ENCODE results near the gene FAAP24.
"Not testable (repeated sequence)": the region's sequence is repeated elsewhere in the genome, so short reads cannot be mapped to it uniquely, and the experiment has no call there.

DNA sequence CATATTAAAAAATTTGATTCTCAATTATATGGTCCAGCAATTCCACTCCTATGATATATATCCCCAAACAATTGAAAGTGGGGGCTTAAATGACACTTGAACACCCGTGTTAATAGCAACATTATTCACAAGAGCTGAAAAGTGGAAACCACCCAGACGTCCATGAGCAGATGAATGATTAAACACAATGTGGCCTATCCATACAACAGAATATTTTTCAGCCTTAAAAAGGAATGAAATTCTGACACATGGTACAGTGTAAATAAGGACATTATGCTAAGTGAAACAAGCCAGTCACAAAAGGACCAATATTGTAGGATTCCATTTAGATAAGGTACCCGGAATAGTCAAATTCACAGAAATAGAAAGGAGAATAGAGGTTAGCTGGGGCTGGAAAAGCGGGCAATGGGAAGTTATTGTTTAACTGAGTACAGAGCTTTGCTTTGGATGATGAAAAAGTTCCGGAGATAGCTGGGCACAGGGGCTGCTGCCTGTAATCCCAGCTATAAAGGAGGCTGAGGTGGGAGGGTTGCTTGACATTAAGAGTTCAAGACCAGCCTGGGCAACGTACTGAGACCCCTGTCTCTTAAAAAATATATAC lies 31.5 kb downstream of the FAAP24 start:
- not testable (repeated sequence) for TF ChIP-seq ZNF274 (IDR thresholded peaks at IDR 0.05; ENCODE audit: low read depth, low read length); YY1 (IDR thresholded peaks at IDR 0.05; ENCODE audit: insufficient read depth, insufficient read length)
